Osteocyte (in vitro differentiated cells): ENCODE results near the gene PRKAB1. TPM values are rescaled to one million over a fixed set of nuclear protein-coding genes. Genes with fewer than 3 reads are reported as not detected.

ENCODE experiments used
- DNase-seq: peaks from one replicate; pipeline ENCODE4 v3.0.0; 2021; ENCODE audit warnings: mixed read lengths; ENCODE audit not compliant: unreplicated experiment; ENCODE audit errors: extremely low spot score
- H3K27ac Mint-ChIP-seq: one replicate; pipeline ENCODE4 v1.8.0; 2021; ENCODE audit warnings: mild to moderate bottlenecking, mixed read lengths; ENCODE audit not compliant: unreplicated experiment
- H3K27me3 Mint-ChIP-seq: one replicate; pipeline ENCODE4 v1.8.0; 2021; ENCODE audit warnings: mixed read lengths; ENCODE audit not compliant: unreplicated experiment
- H3K36me3 Mint-ChIP-seq: one replicate; pipeline ENCODE4 v1.8.0; 2021; ENCODE audit warnings: mixed read lengths; ENCODE audit not compliant: unreplicated experiment
- H3K4me1 Mint-ChIP-seq: one replicate; pipeline ENCODE4 v1.8.0; 2021; ENCODE audit warnings: mixed read lengths; ENCODE audit not compliant: unreplicated experiment
- H3K4me3 Mint-ChIP-seq: one replicate; pipeline ENCODE4 v1.8.0; 2021; ENCODE audit warnings: mild to moderate bottlenecking, moderate library complexity, mixed read lengths; ENCODE audit not compliant: unreplicated experiment
- H3K9me3 Mint-ChIP-seq: one replicate; pipeline ENCODE4 v1.8.0; 2021; ENCODE audit warnings: mixed read lengths; ENCODE audit not compliant: unreplicated experiment
- CTCF ChIP-seq: fragments of 200-600 bp; sonication (generic); IDR thresholded peaks from 2 replicates; pipeline ENCODE4 v1.5.0; 2021; ENCODE audit warnings: antibody characterized with exemption, mild to moderate bottlenecking, moderate library complexity
- total RNA-seq: library from RNA; stranded (reverse); gene quantifications from 2 replicates; pipeline ENCODE4 v1.2.1, GENCODE V29; 2021

The PRKAB1 gene
- total RNA-seq, 1 donor from 2014 or later: 25.3 TPM

DNA sequence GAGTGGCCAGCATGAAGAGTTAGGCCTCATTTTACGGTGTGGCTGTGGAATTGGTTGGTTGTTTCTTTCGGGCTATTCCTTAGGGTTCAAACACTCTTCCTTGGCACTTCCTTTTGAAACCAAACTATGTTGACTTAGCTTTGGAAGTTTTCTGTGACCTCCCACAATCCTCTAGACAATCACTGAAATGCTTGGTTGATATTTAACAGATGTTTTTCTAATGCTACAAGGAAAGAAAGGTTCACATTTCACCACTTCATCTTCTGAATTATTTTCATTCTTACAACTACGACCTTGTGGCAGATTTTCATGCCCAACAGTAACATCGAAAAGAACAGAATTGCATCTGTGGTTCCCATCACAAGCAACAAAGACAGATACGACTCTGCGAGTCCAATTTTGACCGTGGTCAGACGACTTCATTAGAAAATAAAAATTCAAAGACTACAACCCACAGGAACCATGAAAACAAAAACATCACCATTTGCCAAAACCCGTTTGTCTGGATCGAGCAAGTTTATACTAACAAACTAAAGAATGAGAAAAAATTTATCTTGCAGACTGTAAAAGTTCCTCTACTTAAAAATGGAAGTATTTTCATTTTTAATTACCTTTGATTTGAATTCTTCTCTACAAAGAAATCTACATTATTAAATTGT lies 16.9 kb downstream of the PRKAB1 start:
- peaks cover 38% of the 10 kb centered on the region for H3K4me1 Mint-ChIP-seq
- no peak for DNase-seq
- H3K36me3 Mint-ChIP-seq: peaks cover 16% of the 10 kb centered on the region
- TF ChIP-seq CTCF: no peak
- H3K9me3 Mint-ChIP-seq: no peaks in the 10 kb centered on the region
- H3K4me3 Mint-ChIP-seq: no peak overlapping the region
- H3K27me3 Mint-ChIP-seq: no peaks in the 10 kb centered on the region
- H3K27ac Mint-ChIP-seq: peak overlapping the region; percentile 87

DNA sequence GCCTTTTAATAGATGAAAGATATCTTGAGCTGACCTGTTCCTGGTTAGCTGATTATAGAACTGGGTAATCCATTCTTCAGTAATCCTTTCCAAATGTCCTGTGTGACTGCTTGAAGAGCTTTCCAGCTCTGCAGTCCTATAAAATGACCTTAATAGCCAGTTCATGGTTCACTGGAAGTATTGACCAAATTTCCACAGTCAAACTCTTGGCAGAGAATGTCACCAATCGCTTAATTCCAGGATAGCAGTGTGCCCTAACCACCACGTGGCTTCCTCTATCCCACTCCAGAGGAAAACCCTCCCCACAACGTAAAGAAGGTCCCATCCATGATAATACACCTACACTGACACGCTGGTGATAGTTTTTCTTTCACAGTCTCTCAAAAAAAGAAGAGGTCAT lies 17.4 kb downstream of the PRKAB1 start:
- peak overlapping the region; percentile 87 for H3K27ac Mint-ChIP-seq
- H3K36me3 Mint-ChIP-seq: peaks cover 11% of the 10 kb centered on the region
- no peaks in the 10 kb centered on the region for H3K27me3 Mint-ChIP-seq

DNA sequence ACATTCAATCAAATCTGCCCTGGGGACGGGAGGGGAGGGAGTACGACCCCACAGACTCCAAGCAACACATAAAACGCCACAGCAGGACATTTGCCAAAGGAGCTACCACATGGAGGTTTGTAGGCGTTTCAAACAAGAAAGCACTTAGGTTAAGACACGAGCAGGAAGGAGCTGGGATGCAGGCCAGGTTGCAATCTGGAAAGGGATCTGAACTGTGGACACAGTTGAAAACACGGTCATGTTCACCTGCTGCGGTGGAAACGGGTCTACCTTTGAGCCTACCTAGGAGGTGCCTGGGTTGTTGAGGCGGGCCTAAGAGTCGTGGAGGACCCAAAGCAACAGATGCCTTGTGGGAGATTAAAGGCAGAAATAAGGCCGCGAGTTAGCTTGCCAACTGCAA lies 18.4 kb downstream of the PRKAB1 start:
- Mint-ChIP-seq H3K27ac (no peak overlapping the region), H3K27me3 (no peaks in the 10 kb centered on the region), H3K4me1 (peaks cover 36% of the 10 kb centered on the region), H3K4me3 (no peak overlapping the region), H3K36me3 (peaks cover 7% of the 10 kb centered on the region), H3K9me3 (no peaks in the 10 kb centered on the region)
- no peak for DNase-seq
- TF ChIP-seq CTCF: no peak

More for the DNA sequence above, 17.4 kb downstream of the PRKAB1 start:
- H3K9me3 Mint-ChIP-seq: no peaks in the 10 kb centered on the region
- TF ChIP-seq CTCF: no peak
- peaks cover 36% of the 10 kb centered on the region for H3K4me1 Mint-ChIP-seq
- DNase-seq: no peak
- no peak overlapping the region for H3K4me3 Mint-ChIP-seq

DNA sequence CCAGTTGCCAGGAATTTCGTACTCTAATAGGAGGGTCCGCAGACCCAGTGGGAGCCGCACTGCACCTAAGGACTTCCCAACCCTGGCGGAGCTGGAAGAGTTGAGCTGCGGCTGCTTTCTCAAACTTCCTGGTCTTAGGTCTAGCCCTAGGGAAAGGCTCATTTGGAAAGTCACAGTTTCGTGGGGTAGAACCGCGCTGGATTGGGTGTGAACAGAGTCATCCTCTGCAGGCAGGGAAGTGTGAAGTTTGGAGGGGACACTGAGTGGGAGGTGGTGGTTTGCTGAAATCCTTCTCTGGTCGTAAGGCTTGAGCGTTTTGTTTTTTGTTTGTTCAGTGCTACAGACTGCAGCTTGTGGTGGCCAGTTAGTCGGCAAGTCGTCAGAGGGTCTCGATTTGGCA lies 18.8 kb downstream of the PRKAB1 start:
- H3K27ac Mint-ChIP-seq: no peak overlapping the region
- no peak for DNase-seq
- H3K4me3 Mint-ChIP-seq: no peak overlapping the region
- TF ChIP-seq CTCF: no peak
- H3K36me3 Mint-ChIP-seq: peaks cover 7% of the 10 kb centered on the region
- no peaks in the 10 kb centered on the region for H3K27me3 Mint-ChIP-seq
- peaks cover 36% of the 10 kb centered on the region for H3K4me1 Mint-ChIP-seq
- H3K9me3 Mint-ChIP-seq: no peaks in the 10 kb centered on the region

DNA sequence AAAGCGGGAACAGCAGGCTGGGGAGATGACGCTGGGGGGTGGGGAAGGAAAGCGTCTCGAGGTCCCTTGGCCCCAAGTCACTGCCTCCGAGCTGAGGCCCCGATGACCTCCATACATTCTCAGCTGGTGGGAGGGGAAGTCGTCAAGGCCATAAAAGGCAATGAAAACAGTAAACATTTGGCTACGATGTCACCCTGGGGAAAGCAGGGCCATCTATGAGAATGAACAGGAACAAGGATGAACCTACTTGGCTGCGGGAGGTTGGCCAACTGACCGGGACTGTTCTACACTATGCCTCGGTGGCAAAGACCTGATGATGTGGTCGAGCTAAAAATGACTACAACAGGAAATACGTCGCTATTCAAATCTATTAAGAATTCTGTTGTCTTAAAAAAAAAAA lies 19.5 kb downstream of the PRKAB1 start:
- no peaks in the 10 kb centered on the region for H3K27me3 Mint-ChIP-seq

More for the DNA sequence above, 19.5 kb downstream of the PRKAB1 start:
- DNase-seq: no peak
- Mint-ChIP-seq H3K4me3 (no peak overlapping the region), H3K4me1 (peaks cover 34% of the 10 kb centered on the region), H3K36me3 (peaks cover 4% of the 10 kb centered on the region), H3K27ac (no peak overlapping the region), H3K9me3 (no peaks in the 10 kb centered on the region)
- TF ChIP-seq CTCF: no peak
